ENCODE data around the gene PPP2R5C. TPM values are rescaled to one million over a fixed set of nuclear protein-coding genes. Genes with fewer than 3 reads are reported as not detected.

Gene PPP2R5C
- total and polyA plus RNA-seq, 2 donors from 2014 or later, result 65.6 to 129 TPM

DNA sequence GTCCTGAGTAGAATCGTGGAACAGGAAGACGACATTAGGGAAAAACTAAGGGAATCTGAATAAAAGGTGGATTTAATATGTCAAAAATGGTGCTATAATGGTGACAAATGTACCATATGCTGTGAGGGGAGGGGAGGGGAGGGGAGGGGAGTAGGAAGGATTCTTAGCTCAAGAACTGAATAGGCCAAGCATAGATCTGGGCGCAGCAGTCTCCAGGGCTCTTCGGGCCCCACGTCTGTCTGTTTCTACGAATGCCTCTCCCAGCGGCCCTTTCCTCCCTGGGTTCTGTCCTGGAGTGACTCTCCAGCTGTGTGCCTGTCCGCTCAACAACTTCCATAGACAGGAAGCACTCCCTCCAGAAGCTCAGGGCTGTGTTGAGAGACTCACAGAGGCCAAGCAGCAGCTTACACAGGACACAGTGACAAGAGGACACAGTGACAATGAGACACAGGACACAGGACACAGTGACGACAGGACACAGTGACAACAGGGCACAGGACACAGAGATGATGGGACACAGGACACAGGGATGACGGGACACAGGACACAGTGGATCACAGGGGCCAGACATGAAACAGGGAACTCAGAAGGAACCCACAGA, 42.4 kb upstream of the PPP2R5C start:
- peak overlapping the region; percentile 39 to 45 for H3K27ac ChIP-seq (ENCODE audit: low read depth in 2 of 2, low read length in 2 of 2)
- no peak for FAIRE-seq

DNA sequence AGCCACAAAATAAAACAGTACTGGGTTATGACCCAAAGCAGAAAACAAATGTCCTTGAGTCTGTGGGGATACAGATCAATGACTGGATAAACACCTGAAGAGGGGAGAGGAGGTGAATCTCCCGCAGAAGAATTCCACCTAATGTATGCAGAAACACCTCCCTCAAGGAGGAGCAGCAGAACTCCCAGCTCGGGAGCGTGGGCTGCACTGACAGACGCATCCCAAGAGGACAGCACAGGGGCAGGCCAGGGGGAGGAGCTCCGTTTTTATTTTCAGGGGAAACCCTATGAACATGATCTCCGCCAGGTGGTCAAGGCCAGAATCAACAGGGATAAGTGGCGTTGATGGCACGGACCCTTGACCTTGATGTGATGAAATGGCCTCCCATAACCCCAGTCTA, 41.8 kb upstream of the PPP2R5C start:
- Histone ChIP-seq H3K4me1 (ENCODE audit: control insufficient read depth in 2 of 3, insufficient read depth in 2 of 3, low read depth in 1 of 3, low read length in 3 of 3) (peaks cover 2 to 4% (median 3%) of the 10 kb centered on the region in 3 donors), H3K9me3 (ENCODE audit: control insufficient read depth in 2 of 3, insufficient read depth in 1 of 3, low read length in 3 of 3) (no peaks in the 10 kb centered on the region), H3K4me3 (ENCODE audit: low read length in 3 of 3) (no peak overlapping the region), H3K9ac (ENCODE audit: low read length in 3 of 3) (no peak overlapping the region), H3K36me3 (ENCODE audit: control insufficient read depth in 2 of 3, insufficient read depth in 3 of 3, low read length in 3 of 3) (no peaks in the 10 kb centered on the region), H3K27ac (ENCODE audit: low read depth in 2 of 2, low read length in 2 of 2) (peak overlapping the region; percentile 39 to 45), H3K27me3 (ENCODE audit: control insufficient read depth, insufficient read depth, low read length) (no peaks in the 10 kb centered on the region)
- DNase-seq (peak in 3 of 5 donors; percentile 50 to 73 (median 64)), FAIRE-seq (no peak)
- TF ChIP-seq, protein P1, sequence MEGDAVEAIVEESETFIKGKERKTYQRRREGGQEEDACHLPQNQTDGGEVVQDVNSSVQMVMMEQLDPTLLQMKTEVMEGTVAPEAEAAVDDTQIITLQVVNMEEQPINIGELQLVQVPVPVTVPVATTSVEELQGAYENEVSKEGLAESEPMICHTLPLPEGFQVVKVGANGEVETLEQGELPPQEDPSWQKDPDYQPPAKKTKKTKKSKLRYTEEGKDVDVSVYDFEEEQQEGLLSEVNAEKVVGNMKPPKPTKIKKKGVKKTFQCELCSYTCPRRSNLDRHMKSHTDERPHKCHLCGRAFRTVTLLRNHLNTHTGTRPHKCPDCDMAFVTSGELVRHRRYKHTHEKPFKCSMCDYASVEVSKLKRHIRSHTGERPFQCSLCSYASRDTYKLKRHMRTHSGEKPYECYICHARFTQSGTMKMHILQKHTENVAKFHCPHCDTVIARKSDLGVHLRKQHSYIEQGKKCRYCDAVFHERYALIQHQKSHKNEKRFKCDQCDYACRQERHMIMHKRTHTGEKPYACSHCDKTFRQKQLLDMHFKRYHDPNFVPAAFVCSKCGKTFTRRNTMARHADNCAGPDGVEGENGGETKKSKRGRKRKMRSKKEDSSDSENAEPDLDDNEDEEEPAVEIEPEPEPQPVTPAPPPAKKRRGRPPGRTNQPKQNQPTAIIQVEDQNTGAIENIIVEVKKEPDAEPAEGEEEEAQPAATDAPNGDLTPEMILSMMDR (IDR thresholded peaks at IDR 0.05; ENCODE audit: borderline replicate concordance, extremely low read depth, insufficient read depth), result no peak
- intact Hi-C loops (cut with DNase I), result no loop called here

More for the DNA sequence above, 42.4 kb upstream of the PPP2R5C start:
- peak in 1 of 5 donors; percentile 38 for DNase-seq
- peaks cover 2 to 4% (median 3%) of the 10 kb centered on the region in 3 donors for H3K4me1 ChIP-seq (ENCODE audit: control insufficient read depth in 2 of 3, insufficient read depth in 2 of 3, low read depth in 1 of 3, low read length in 3 of 3)
- intact Hi-C loops (cut with DNase I), result no loop called here
- TF ChIP-seq, protein P1 (IDR thresholded peaks at IDR 0.05; ENCODE audit: borderline replicate concordance, extremely low read depth, insufficient read depth), result no peak
- H3K4me3 ChIP-seq (ENCODE audit: low read length in 3 of 3), result no peak overlapping the region
- no peaks in the 10 kb centered on the region for H3K36me3 ChIP-seq (ENCODE audit: control insufficient read depth in 2 of 3, insufficient read depth in 3 of 3, low read length in 3 of 3)
- no peak overlapping the region for H3K9ac ChIP-seq (ENCODE audit: low read length in 3 of 3)
- H3K27me3 ChIP-seq (ENCODE audit: control insufficient read depth, insufficient read depth, low read length), result no peaks in the 10 kb centered on the region
- H3K9me3 ChIP-seq (ENCODE audit: control insufficient read depth in 2 of 3, insufficient read depth in 1 of 3, low read length in 3 of 3), result peaks cover 0 to 4% (median 0%) of the 10 kb centered on the region in 3 donors

DNA sequence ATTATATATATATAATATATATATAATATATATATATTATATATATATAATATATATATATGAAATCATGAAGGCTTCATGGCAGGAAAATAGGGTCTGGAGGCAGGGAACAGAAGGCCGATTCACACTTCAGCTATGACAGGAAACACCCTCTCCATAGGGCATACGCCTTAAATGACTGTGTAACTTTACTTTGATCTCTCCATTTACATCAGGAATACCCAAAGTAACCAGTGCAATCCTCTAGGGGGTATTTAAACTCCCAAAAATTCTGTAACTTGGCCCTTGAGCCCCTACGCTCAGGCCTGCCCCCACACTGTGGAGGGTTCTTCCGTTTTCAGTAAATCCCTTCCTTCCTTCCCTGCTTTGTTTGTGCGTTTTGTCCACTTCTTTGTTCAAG, 40.4 kb upstream of the PPP2R5C start:
- peaks cover 2 to 4% (median 3%) of the 10 kb centered on the region in 3 donors for H3K4me1 ChIP-seq (ENCODE audit: control insufficient read depth in 2 of 3, insufficient read depth in 2 of 3, low read depth in 1 of 3, low read length in 3 of 3)
- no peak overlapping the region for H3K27ac ChIP-seq (ENCODE audit: low read depth in 2 of 2, low read length in 2 of 2)
- no peaks in the 10 kb centered on the region for H3K27me3 ChIP-seq (ENCODE audit: control insufficient read depth, insufficient read depth, low read length)
- no peak overlapping the region for H3K4me3 ChIP-seq (ENCODE audit: low read length in 3 of 3)
- H3K36me3 ChIP-seq (ENCODE audit: control insufficient read depth in 2 of 3, insufficient read depth in 3 of 3, low read length in 3 of 3), result no peaks in the 10 kb centered on the region
- H3K9me3 ChIP-seq (ENCODE audit: control insufficient read depth in 2 of 3, insufficient read depth in 1 of 3, low read length in 3 of 3), result no peaks in the 10 kb centered on the region
- TF ChIP-seq, protein P1 (IDR thresholded peaks at IDR 0.05; ENCODE audit: borderline replicate concordance, extremely low read depth, insufficient read depth), result no peak
- no peak for FAIRE-seq
- DNase-seq, result no peak
- intact Hi-C loops (cut with DNase I), result no loop called here
- H3K9ac ChIP-seq (ENCODE audit: low read length in 3 of 3), result no peak overlapping the region

All from kidney (tissue), 14 donors.